ENCODE data around the gene DHX38. TPM values are rescaled to one million over a fixed set of nuclear protein-coding genes. Genes with fewer than 3 reads are reported as not detected.

Gene DHX38
- total and polyA plus RNA-seq, 8 donors: 11.1 to 153 (median 45.1) TPM

- DNase-seq: no peak
- Histone ChIP-seq H3K4me3 (no peak overlapping the region), H3K36me3 (peaks cover 17 to 54% (median 50%) of the 10 kb centered on the region in 4 donors), H3K9me3 (peaks cover 0 to 14% (median 6%) of the 10 kb centered on the region in 4 donors), H3K27me3 (no peaks in the 10 kb centered on the region), H3K4me1 (no peaks in the 10 kb centered on the region), H3K27ac (no peak overlapping the region)
- intact Hi-C loops (cut with DNase I; ENCODE audit: low total_unique reads): no loop called here
- no peak for TF ChIP-seq POLR2AphosphoS5 (IDR thresholded peaks at IDR 0.05)
- TF ChIP-seq, protein P1, sequence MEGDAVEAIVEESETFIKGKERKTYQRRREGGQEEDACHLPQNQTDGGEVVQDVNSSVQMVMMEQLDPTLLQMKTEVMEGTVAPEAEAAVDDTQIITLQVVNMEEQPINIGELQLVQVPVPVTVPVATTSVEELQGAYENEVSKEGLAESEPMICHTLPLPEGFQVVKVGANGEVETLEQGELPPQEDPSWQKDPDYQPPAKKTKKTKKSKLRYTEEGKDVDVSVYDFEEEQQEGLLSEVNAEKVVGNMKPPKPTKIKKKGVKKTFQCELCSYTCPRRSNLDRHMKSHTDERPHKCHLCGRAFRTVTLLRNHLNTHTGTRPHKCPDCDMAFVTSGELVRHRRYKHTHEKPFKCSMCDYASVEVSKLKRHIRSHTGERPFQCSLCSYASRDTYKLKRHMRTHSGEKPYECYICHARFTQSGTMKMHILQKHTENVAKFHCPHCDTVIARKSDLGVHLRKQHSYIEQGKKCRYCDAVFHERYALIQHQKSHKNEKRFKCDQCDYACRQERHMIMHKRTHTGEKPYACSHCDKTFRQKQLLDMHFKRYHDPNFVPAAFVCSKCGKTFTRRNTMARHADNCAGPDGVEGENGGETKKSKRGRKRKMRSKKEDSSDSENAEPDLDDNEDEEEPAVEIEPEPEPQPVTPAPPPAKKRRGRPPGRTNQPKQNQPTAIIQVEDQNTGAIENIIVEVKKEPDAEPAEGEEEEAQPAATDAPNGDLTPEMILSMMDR (IDR thresholded peaks at IDR 0.05): no peak
- TF ChIP-seq EP300 (IDR thresholded peaks at IDR 0.05): no peak
- no peak for TF ChIP-seq POLR2A (IDR thresholded peaks at IDR 0.05)
- 40 to 58% (median 53%) methylated on average over 3 of the region's 3 CpGs for WGBS, 5 donors
These were observed 9.8 kb upstream of the DHX38 start for GRCh38 chr16:72083778-72084404.

GRCh38 chr16:72084445-72084844, 9.2 kb upstream of the DHX38 start:
- Histone ChIP-seq H3K36me3 (peaks cover 21 to 60% (median 55%) of the 10 kb centered on the region in 4 donors), H3K4me1 (no peaks in the 10 kb centered on the region), H3K27ac (no peak overlapping the region), H3K4me3 (no peak overlapping the region), H3K9me3 (peaks cover 0 to 14% (median 6%) of the 10 kb centered on the region in 4 donors), H3K27me3 (no peaks in the 10 kb centered on the region)
- WGBS, 5 donors: 89 to 100% (median 98%) methylated on average over 10 of the region's 10 CpGs
- TF ChIP-seq POLR2AphosphoS5 (IDR thresholded peaks at IDR 0.05): no peak
- TF ChIP-seq POLR2A (IDR thresholded peaks at IDR 0.05): no peak
- no peak for TF ChIP-seq EP300 (IDR thresholded peaks at IDR 0.05)
- TF ChIP-seq, protein P1 (IDR thresholded peaks at IDR 0.05): no peak
- no peak for DNase-seq
- intact Hi-C loops (cut with DNase I; ENCODE audit: low total_unique reads): no loop called here

- 73 to 98% (median 78%) methylated on average over 2 of the region's 2 CpGs for WGBS, 5 donors
- peaks cover 26 to 66% (median 61%) of the 10 kb centered on the region in 4 donors for H3K36me3 ChIP-seq
- H3K4me1 ChIP-seq: no peaks in the 10 kb centered on the region
- TF ChIP-seq EP300 (IDR thresholded peaks at IDR 0.05) (no peak), POLR2A (IDR thresholded peaks at IDR 0.05) (no peak), POLR2AphosphoS5 (IDR thresholded peaks at IDR 0.05) (no peak)
- TF ChIP-seq, protein P1 (IDR thresholded peaks at IDR 0.05): no peak
- H3K27ac ChIP-seq: no peak overlapping the region
- no peak overlapping the region for H3K4me3 ChIP-seq
- H3K27me3 ChIP-seq: no peaks in the 10 kb centered on the region
- no peak for DNase-seq
- H3K9me3 ChIP-seq: peaks cover 0 to 14% (median 6%) of the 10 kb centered on the region in 4 donors
- intact Hi-C loops (cut with DNase I; ENCODE audit: low total_unique reads): no loop called here
These were observed 8.6 kb upstream of the DHX38 start for GRCh38 chr16:72085002-72085401.

GRCh38 chr16:72091217-72091616, 2.4 kb upstream of the DHX38 start:
- Histone ChIP-seq H3K27me3 (no peaks in the 10 kb centered on the region), H3K27ac (no peak overlapping the region), H3K4me3 (no peak overlapping the region), H3K9me3 (no peaks in the 10 kb centered on the region), H3K4me1 (peaks cover 24 to 46% (median 40%) of the 10 kb centered on the region in 4 donors), H3K36me3 (peaks cover 20 to 48% (median 48%) of the 10 kb centered on the region in 4 donors)
- no peak for DNase-seq
- WGBS, 5 donors: 69 to 82% (median 70%) methylated on average over 3 of the region's 3 CpGs
- TF ChIP-seq POLR2A (IDR thresholded peaks at IDR 0.05): no peak
- no peak for TF ChIP-seq POLR2AphosphoS5 (IDR thresholded peaks at IDR 0.05)
- intact Hi-C loops (cut with DNase I; ENCODE audit: low total_unique reads): no loop called here

Data from stomach (tissue), 9 donors.